H9 (cell line): ENCODE data around the gene SLC24A1. TPM values are rescaled to one million over a fixed set of nuclear protein-coding genes. Genes with fewer than 3 reads are reported as not detected.

Experiments
- DNase-seq: peaks from one replicate; pipeline ENCODE4 v3.0.0-alpha.2; 2017
- H2AFZ ChIP-seq: one replicate; pipeline ENCODE4 v1.6.1; 2013; ENCODE audit warnings: mild to moderate bottlenecking, low read length, control low read depth, moderate library complexity
- H2AK5ac ChIP-seq: 2 replicates; pipeline ENCODE4 v1.6.1; 2013; ENCODE audit warnings: low read length, control low read depth, mixed read lengths; ENCODE audit not compliant: insufficient read length
- H2BK120ac ChIP-seq: one replicate; pipeline ENCODE4 v1.6.1; 2013; ENCODE audit warnings: low read depth, mild to moderate bottlenecking, low read length, control low read depth, inconsistent platforms; ENCODE audit not compliant: poor library complexity, severe bottlenecking
- H2BK12ac ChIP-seq: 2 replicates; pipeline ENCODE4 v1.6.1; 2013; ENCODE audit warnings: low read length, control low read depth, mixed read lengths, low read depth; ENCODE audit not compliant: insufficient read length
- H2BK15ac ChIP-seq: 2 replicates; pipeline ENCODE4 v1.6.1; 2013; ENCODE audit warnings: low read depth, low read length, control low read depth
- H2BK20ac ChIP-seq: one replicate; pipeline ENCODE4 v1.6.1; 2013; ENCODE audit warnings: low read depth, mild to moderate bottlenecking, low read length, control low read depth, inconsistent platforms; ENCODE audit not compliant: poor library complexity, severe bottlenecking
- H2BK5ac ChIP-seq: 2 replicates; pipeline ENCODE4 v1.6.1; 2013; ENCODE audit warnings: low read length, control low read depth, mixed read lengths; ENCODE audit not compliant: insufficient read length
- H3K14ac ChIP-seq: 2 replicates; pipeline ENCODE4 v1.6.1; 2013; ENCODE audit warnings: low read length, control low read depth; ENCODE audit not compliant: insufficient read depth
- H3K18ac ChIP-seq: 2 replicates; pipeline ENCODE4 v1.6.1; 2013; ENCODE audit warnings: low read depth, mild to moderate bottlenecking, mixed read lengths, low read length, control low read depth; ENCODE audit not compliant: insufficient read length
- H3K23ac ChIP-seq: 2 replicates; pipeline ENCODE4 v1.6.1; 2013; ENCODE audit warnings: low read length, control low read depth, mixed read lengths, low read depth; ENCODE audit not compliant: insufficient read length
- H3K23me2 ChIP-seq: 2 replicates; pipeline ENCODE4 v1.6.1; 2013; ENCODE audit warnings: low read depth, mild to moderate bottlenecking, mixed read lengths, low read length, control low read depth; ENCODE audit not compliant: insufficient read length, poor library complexity, severe bottlenecking
- H3K27ac ChIP-seq: 2 replicates; pipeline ENCODE4 v1.5.1; 2013; ENCODE audit warnings: low read length, control low read depth, mixed read lengths, low read depth; ENCODE audit not compliant: insufficient read length
- H3K27me3 ChIP-seq: 2 replicates; pipeline ENCODE4 v1.6.1; 2013; ENCODE audit warnings: low read length, control low read depth, inconsistent platforms; ENCODE audit not compliant: insufficient read depth
- H3K4ac ChIP-seq: 2 replicates; pipeline ENCODE4 v1.6.1; 2013; ENCODE audit warnings: low read depth, mild to moderate bottlenecking, control low read depth, inconsistent platforms, low read length, moderate library complexity
- H3K4me1 ChIP-seq: 2 replicates; pipeline ENCODE4 v1.6.1; 2013; ENCODE audit warnings: low read length, control low read depth, inconsistent platforms; ENCODE audit not compliant: insufficient read depth
- H3K4me2 ChIP-seq: 2 replicates; pipeline ENCODE4 v1.6.1; 2013; ENCODE audit warnings: low read length, control low read depth, mixed read lengths; ENCODE audit not compliant: insufficient read length, insufficient read depth
- H3K56ac ChIP-seq: 2 replicates; pipeline ENCODE4 v1.6.1; 2013; ENCODE audit warnings: low read depth, mild to moderate bottlenecking, mixed read lengths, low read length, control low read depth; ENCODE audit not compliant: insufficient read length
- H3K79me1 ChIP-seq: 2 replicates; pipeline ENCODE4 v1.6.1; 2013; ENCODE audit warnings: low read depth, mild to moderate bottlenecking, moderate library complexity, low read length, control low read depth, inconsistent platforms; ENCODE audit not compliant: insufficient read depth, poor library complexity, severe bottlenecking
- H3K79me2 ChIP-seq: 2 replicates; pipeline ENCODE4 v1.6.1; 2013; ENCODE audit warnings: low read length, control low read depth, inconsistent platforms; ENCODE audit not compliant: insufficient read depth
- H3K9ac ChIP-seq: 2 replicates; pipeline ENCODE4 v1.6.1; 2013; ENCODE audit warnings: low read length, control low read depth, mixed read lengths; ENCODE audit not compliant: insufficient read length; ENCODE audit errors: extremely low read depth
- H3K9me3 ChIP-seq: one replicate; pipeline ENCODE4 v1.6.1; 2013; ENCODE audit warnings: low read depth, low read length, inconsistent platforms; ENCODE audit not compliant: control insufficient read depth
- H3T11ph ChIP-seq: one replicate; pipeline ENCODE4 v1.6.1; 2013; ENCODE audit warnings: mild to moderate bottlenecking, low read length, control low read depth, inconsistent platforms
- H4K20me1 ChIP-seq: one replicate; pipeline ENCODE4 v1.6.1; 2013; ENCODE audit not compliant: control insufficient read depth, insufficient read length, insufficient read depth
- H4K5ac ChIP-seq: 2 replicates; pipeline ENCODE4 v1.6.1; 2013; ENCODE audit warnings: low read depth, mild to moderate bottlenecking, mixed read lengths, low read length, control low read depth; ENCODE audit not compliant: insufficient read length
- H4K8ac ChIP-seq: replicated peaks from 2 replicates; pipeline ENCODE4 v1.6.1; 2013; ENCODE audit warnings: low read length, control low read depth, mixed read lengths, low read depth; ENCODE audit not compliant: insufficient read length
- H4K91ac ChIP-seq: 2 replicates; pipeline ENCODE4 v1.6.1; 2013; ENCODE audit warnings: low read depth, mild to moderate bottlenecking, moderate library complexity, mixed read lengths, low read length, control low read depth; ENCODE audit not compliant: insufficient read length
- H3K27ac Mint-ChIP-seq, 3 experiments: 2 replicates in 2 of 3; 3 replicates in 1 of 3; pipeline ENCODE4 v1.8.0; 2020 to 2021; ENCODE audit warnings: mixed read lengths in 3 of 3, mild to moderate bottlenecking in 1 of 3, moderate library complexity in 1 of 3
- H3K27me3 Mint-ChIP-seq: 2 replicates; pipeline ENCODE4 v1.8.0; 2021; ENCODE audit warnings: low read depth, mild to moderate bottlenecking, moderate library complexity, mixed read lengths
- H3K36me3 Mint-ChIP-seq, 3 experiments: 2 replicates in 2 of 3; 3 replicates in 1 of 3; pipeline ENCODE4 v1.8.0; 2020 to 2021; ENCODE audit warnings: low read depth in 3 of 3, mixed read lengths in 3 of 3; ENCODE audit not compliant: insufficient read depth in 1 of 3
- H3K4me1 Mint-ChIP-seq, 2 experiments: 2 replicates each; pipeline ENCODE4 v1.8.0; 2020; ENCODE audit warnings: mixed read lengths in 2 of 2
- H3K4me3 Mint-ChIP-seq, 2 experiments: 2 replicates in 1 of 2; 3 replicates in 1 of 2; pipeline ENCODE4 v1.8.0; 2020 to 2021; ENCODE audit warnings: mild to moderate bottlenecking in 2 of 2, mixed read lengths in 2 of 2, moderate library complexity in 1 of 2
- H3K9me3 Mint-ChIP-seq, 2 experiments: 2 replicates in 1 of 2; 3 replicates in 1 of 2; pipeline ENCODE4 v1.8.0; 2020; ENCODE audit warnings: mild to moderate bottlenecking in 2 of 2, mixed read lengths in 2 of 2, moderate library complexity in 1 of 2
- WGBS: extraction: QIAGEN DNeasy Blood & Tissue Kit; methylation state at CpG from one replicate; pipeline ENCODE4 v1.1.7; 2013; ENCODE audit warnings: missing lambda C conversion rate, low lambda C conversion rate, mixed read lengths; ENCODE audit not compliant: insufficient read length; ENCODE audit errors: extremely low coverage; 5-methylcytosine and 5-hydroxymethylcytosine counted together
- total RNA-seq: library from RNA; stranded (reverse); gene quantifications from 2 replicates; pipeline ENCODE4 v1.2.1, GENCODE V29; 2021
- TF ChIP-seq, protein P1 (sequence below): fragments of 200-600 bp; sonication (generic); conservative IDR thresholded peaks from 3 replicates; pipeline ENCODE4 v1.8.0; 2021; ENCODE audit warnings: antibody characterized with exemption, mild to moderate bottlenecking

SLC24A1 gene
- total RNA-seq, 1 experiment from 2014 or later, result 8.6 TPM

- H2BK15ac ChIP-seq, result no peak overlapping the region
- no peaks in the 10 kb centered on the region for H3K27me3 Mint-ChIP-seq
- H4K8ac ChIP-seq, result no peak overlapping the region
- no peak overlapping the region for H3K56ac ChIP-seq
- H3K4me3 Mint-ChIP-seq, result no peak overlapping the region
- H2BK5ac ChIP-seq, result no peak overlapping the region
- H3K27ac Mint-ChIP-seq, result no peak overlapping the region
- no peak overlapping the region for H3K27ac ChIP-seq
- no peaks in the 10 kb centered on the region for H3K23me2 ChIP-seq
- H2BK12ac ChIP-seq, result no peak overlapping the region
- H2BK20ac ChIP-seq, result no peak overlapping the region
- H3K4me2 ChIP-seq, result no peak overlapping the region
- no peak overlapping the region for H4K91ac ChIP-seq
- TF ChIP-seq, protein P1, sequence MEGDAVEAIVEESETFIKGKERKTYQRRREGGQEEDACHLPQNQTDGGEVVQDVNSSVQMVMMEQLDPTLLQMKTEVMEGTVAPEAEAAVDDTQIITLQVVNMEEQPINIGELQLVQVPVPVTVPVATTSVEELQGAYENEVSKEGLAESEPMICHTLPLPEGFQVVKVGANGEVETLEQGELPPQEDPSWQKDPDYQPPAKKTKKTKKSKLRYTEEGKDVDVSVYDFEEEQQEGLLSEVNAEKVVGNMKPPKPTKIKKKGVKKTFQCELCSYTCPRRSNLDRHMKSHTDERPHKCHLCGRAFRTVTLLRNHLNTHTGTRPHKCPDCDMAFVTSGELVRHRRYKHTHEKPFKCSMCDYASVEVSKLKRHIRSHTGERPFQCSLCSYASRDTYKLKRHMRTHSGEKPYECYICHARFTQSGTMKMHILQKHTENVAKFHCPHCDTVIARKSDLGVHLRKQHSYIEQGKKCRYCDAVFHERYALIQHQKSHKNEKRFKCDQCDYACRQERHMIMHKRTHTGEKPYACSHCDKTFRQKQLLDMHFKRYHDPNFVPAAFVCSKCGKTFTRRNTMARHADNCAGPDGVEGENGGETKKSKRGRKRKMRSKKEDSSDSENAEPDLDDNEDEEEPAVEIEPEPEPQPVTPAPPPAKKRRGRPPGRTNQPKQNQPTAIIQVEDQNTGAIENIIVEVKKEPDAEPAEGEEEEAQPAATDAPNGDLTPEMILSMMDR, result no peak; the same call in 2 of the 3 replicates
- no peaks in the 10 kb centered on the region for H3K9me3 ChIP-seq
- no peaks in the 10 kb centered on the region for H3K27me3 ChIP-seq
- H3K79me1 ChIP-seq, result no peaks in the 10 kb centered on the region
- no peaks in the 10 kb centered on the region for H3K79me2 ChIP-seq
- no peak overlapping the region for H3K18ac ChIP-seq
- DNase-seq, result no peak
- no peaks in the 10 kb centered on the region for H4K20me1 ChIP-seq
- peaks cover 11 to 13% of the 10 kb centered on the region in 2 experiments for H3K4me1 Mint-ChIP-seq
- H3K9me3 Mint-ChIP-seq, result no peaks in the 10 kb centered on the region
- no peak overlapping the region for H2AK5ac ChIP-seq
- H3K36me3 Mint-ChIP-seq, result no peaks in the 10 kb centered on the region
- no peak overlapping the region for H3K14ac ChIP-seq
- no peak overlapping the region for H3T11ph ChIP-seq
- H3K9ac ChIP-seq, result no peak overlapping the region
- no CpG with 5 or more reads among the region's 6 CpGs for WGBS
- no peak overlapping the region for H4K5ac ChIP-seq
- no peak overlapping the region for H2BK120ac ChIP-seq
- no peak overlapping the region for H3K23ac ChIP-seq
- H3K4ac ChIP-seq, result no peak overlapping the region
- H3K4me1 ChIP-seq, result 0 out of 2 replicates have a peak, but pooled peaks cover 2% of the 10 kb centered on the region
- H2AFZ ChIP-seq, result no peak overlapping the region
Measured at GRCh38 chr15:65641768-65642475, 20.2 kb downstream of the SLC24A1 start.
